HuH-7 (cell line): ENCODE data around the gene CLDN6.

Experiments used
- DNase-seq: peaks from one replicate; pipeline ENCODE4 v3.0.0; 2011; ENCODE audit warnings: low spot score

The CLDN6 gene

GRCh38 chr16:2970563-2970962 lies 47.4 kb downstream of the CLDN6 start:
- DNase-seq: no peak

- DNase-seq: peak; percentile 69
Measured at GRCh38 chr16:2969545-2970521, 48.1 kb downstream of the CLDN6 start.

- DNase-seq: peak; percentile 92
Measured at GRCh38 chr16:2968738-2969544, 49.0 kb downstream of the CLDN6 start, which contains the start of gene PAQR4. TSS of gene PAQR4 (plus strand) at chr16:2969348. CDS start at chr16:2969675, 327 bp downstream.

- no peak for DNase-seq
Measured at GRCh38 chr16:2968368-2968737, 49.6 kb downstream of the CLDN6 start.

- no peak for DNase-seq
Measured at GRCh38 chr16:2967721-2968161, 50.2 kb downstream of the CLDN6 start.

GRCh38 chr16:2967211-2967631 lies 50.8 kb downstream of the CLDN6 start:
- DNase-seq: no peak

GRCh38 chr16:2966808-2967191 lies 51.2 kb downstream of the CLDN6 start:
- no peak for DNase-seq

GRCh38 chr16:2966043-2966807 lies 51.8 kb downstream of the CLDN6 start:
- no peak for DNase-seq
